VCaP (cell line): ENCODE data around the gene RPL38.

Experiments
- H3K27ac ChIP-seq: fragments of 450-650 bp; 2 replicates; pipeline ENCODE4 v1.5.1; 2017
- CTCF ChIP-seq: fragments of 450-650 bp; conservative IDR thresholded peaks from 2 replicates; pipeline ENCODE4 v1.5.1; 2017; ENCODE audit warnings: mild to moderate bottlenecking, moderate library complexity

Gene RPL38

GRCh38 chr17:74252211-74252610 is 48.7 kb downstream of the RPL38 start:
- no peak for TF ChIP-seq CTCF
- no peak overlapping the region for H3K27ac ChIP-seq

- TF ChIP-seq CTCF, result no peak
- no peak overlapping the region for H3K27ac ChIP-seq
Measured at GRCh38 chr17:74253036-74253435, 49.6 kb downstream of the RPL38 start.

GRCh38 chr17:74257311-74257710 is 53.8 kb downstream of the RPL38 start:
- no peak overlapping the region for H3K27ac ChIP-seq
- TF ChIP-seq CTCF, result no peak

- no peak for TF ChIP-seq CTCF
- H3K27ac ChIP-seq, result no peak overlapping the region
Measured at GRCh38 chr17:74259667-74260524, 56.4 kb downstream of the RPL38 start.
